ENCODE results near the gene FARP2.

GRCh38 chr2:241372361-241372992 is 16.4 kb downstream of the FARP2 start:
- TF ChIP-seq CTCF (IDR thresholded peaks at IDR 0.05; ENCODE audit: low read depth, low read length) (no peak), POLR2A (IDR thresholded peaks at IDR 0.05; ENCODE audit: extremely low read depth, insufficient read length) (no peak), MAX (IDR thresholded peaks at IDR 0.05; ENCODE audit: low read depth, low read length) (no peak), MYC (IDR thresholded peaks at IDR 0.05; ENCODE audit: low read depth, low read length) (no peak)
